GM18873 (cell line): ENCODE data around the gene INO80E.
"Not testable (repeated sequence)": the region's sequence is repeated elsewhere in the genome, so short reads cannot be mapped to it uniquely, and the experiment has no call there.

Source experiments
- ATAC-seq: cut with Tn5 transposase; IDR thresholded peaks from one replicate; pipeline ENCODE4 v1.9.1; 2021; ENCODE audit warnings: mild to moderate bottlenecking, moderate library complexity, moderate number of reproducible peaks; ENCODE audit not compliant: unreplicated experiment, low FRiP score

Gene INO80E, protein sequence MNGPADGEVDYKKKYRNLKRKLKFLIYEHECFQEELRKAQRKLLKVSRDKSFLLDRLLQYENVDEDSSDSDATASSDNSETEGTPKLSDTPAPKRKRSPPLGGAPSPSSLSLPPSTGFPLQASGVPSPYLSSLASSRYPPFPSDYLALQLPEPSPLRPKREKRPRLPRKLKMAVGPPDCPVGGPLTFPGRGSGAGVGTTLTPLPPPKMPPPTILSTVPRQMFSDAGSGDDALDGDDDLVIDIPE

DNA sequence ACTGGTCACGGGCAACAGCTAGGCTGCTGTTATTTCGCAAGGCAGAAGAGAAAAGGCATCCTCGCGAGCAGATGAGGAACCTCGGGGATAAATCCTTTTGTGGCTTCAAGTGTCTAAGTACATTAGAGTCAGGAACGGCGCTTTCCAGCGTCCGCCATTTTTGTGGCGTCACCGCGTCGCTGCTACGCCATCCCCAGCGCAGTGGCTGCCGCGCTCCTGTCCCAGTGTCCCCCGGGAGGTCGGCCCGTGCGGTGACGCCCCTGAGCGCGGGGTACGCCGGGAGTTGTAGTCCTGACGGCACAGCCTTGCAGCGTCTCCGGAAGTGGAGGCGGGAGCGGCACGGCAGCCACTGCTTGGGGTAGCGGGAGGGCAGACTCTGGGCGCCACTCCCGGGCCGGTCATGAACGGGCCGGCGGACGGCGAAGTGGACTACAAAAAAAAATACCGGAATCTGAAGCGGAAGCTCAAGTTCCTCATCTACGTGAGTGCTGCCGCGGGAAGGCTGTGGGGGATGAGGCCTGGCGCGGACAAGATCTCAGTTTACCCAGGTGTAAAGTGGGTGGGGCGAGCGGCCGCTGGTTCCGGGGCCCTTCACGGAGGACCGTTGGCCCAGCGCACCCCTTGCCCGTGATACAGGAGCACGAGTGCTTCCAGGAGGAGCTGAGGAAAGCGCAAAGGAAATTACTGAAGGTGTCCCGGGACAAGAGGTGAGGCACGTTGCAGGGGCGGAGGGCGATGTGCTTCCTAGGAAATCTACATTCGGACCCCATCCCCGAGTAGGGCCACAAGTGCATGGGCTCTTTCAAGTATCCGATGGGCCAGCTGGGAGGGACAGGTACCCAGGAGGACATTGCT lies at the start of gene INO80E:
Gene INO80E (plus strand): TSS at position 331 of the 855 bp plus-strand sequence. CDS start 70 bp downstream, at position 401.
- ATAC-seq = peak; percentile 77

DNA sequence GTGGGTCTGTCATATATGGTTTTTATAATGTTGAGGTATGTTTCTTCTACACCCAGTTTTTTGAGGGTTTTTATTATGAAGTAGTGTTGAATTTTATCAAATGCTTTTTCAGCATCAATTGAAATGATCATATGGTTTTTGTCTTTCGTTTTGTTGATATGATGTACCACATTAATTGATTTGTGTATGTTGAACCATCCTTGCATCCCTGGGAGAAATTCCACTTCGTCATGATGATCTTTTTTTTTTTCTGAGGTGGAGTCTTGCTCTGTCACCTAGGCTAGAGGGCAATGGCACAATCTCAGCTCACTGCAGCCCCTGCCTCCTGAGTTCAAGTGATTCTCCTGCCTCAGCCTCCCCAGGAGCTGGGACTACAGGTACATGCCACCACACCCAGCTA lies 48.1 kb upstream of the INO80E start:
- no peak for ATAC-seq

DNA sequence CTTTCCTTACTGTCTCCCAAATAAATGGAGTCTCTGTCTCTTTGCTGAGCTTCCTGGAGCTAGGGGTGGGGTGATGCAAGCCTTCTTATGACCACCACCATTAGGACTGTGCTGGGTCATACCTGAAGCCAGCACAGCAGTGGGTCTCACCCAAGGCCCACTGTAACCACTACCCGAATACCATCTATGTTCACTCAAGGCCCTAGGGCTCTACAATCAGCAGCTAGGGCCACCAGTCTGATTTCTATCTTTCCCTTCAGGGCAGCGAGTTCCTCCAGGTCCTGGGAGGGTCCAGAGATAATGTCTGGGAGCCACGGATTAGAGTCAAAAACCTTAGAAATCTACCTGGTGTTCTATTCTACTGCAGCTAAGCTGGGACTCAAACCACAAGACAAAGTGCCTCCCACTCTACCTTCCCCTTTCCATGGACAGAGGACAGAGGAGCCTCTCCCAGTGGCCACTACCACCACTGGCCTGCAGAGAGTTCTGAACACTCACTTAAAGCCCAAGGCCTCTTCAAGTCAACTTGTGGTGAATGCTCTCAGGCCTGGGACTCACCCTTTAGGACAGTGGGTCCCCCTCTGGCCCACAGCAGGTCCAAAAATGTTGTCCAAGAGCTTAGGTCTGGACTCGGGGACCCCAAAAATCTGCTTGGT lies 45.1 kb upstream of the INO80E start:
- ATAC-seq = no peak

DNA sequence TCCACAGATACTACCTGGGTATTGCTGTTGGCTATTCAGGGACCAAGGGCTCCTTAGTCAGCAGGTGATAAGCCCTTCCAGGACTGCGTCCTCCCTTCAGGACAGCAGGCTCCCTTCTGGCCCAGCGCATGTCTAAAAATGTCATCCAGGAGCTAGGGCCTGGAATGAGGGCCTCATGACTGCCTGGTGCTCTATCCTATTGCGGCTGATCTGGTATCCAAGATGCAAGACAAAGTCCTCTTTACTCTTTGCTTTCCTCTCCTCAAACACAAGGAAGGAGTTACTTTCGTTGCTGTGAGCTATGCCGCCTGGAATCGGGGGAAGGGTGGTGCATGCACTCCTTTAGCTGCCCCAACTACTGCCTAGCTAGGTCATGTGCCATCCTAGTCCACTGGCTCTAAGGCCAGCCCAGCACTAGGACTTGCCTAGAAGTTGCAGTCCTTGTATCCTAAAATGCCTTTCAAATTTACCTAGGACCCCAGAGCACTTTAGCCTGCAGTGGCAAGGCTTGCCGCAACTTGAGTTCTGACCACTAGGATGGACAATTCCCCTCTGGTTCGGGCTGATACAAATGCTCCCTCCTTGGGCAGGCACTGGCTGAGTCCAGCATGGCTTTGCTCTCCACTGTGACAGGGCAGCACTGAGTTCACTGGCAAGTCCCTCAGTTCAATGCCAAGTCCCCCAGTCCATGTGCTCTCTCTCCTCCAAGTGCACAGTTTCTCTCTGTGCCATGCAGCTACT lies 44.2 kb upstream of the INO80E start:
- no peak for ATAC-seq

DNA sequence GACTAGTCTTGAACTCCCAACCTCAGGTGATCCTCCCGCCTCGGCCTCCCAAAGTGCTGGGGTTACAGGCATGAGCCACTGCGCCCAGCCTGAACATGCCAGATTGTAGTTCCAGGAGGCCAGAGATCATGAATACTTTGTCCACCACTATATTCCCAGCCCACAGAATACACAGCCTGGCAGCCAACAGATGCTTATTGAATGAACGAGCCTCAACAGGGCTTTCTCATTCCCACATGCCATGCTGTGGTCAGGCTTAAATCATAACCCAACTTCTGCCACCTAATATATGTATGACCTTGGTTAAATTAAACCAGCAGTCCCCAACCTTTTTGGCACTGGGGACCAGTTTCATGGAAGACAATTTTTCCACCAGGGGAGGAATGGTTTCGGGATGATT lies 37.3 kb upstream of the INO80E start:
- ATAC-seq = no peak

DNA sequence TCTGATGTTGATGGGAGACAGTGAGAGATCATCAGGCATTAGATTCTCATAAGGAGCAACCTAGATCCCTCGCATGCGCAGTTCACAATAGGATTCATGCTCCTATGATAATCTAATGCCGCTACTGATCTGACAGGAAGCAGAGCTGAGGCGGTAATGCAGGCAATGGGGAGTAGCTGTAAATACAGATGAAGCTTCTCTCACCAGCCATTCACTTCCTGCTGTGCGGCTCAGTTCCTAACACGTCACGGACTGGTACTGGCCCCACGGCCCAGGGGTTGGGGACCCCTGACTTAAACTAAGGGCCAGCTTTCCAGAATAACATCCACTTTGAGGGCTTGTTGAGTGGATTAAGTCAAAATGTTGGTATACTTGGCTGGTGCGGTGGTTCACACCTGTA lies 36.7 kb upstream of the INO80E start:
- no peak for ATAC-seq

DNA sequence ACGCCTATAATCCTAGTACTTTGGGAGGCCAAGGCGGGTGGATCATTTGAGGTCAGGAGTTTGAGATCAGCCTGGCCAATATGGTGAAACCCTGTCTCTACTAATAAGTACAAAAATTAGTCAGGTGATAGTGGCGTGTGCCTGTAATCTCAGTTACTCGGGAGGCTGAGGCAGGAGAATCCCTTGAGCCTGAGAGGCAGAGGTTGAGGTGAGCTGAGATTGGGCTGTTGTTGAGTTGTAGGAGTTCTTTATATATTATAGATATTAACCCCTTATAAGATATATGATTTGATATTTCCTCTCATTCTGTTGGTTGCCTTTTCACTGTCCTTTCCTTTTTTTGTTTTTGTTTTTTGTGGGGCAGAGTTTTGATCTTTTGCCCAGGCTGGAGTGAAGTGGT lies 36.2 kb upstream of the INO80E start:
- ATAC-seq = not testable (repeated sequence)

DNA sequence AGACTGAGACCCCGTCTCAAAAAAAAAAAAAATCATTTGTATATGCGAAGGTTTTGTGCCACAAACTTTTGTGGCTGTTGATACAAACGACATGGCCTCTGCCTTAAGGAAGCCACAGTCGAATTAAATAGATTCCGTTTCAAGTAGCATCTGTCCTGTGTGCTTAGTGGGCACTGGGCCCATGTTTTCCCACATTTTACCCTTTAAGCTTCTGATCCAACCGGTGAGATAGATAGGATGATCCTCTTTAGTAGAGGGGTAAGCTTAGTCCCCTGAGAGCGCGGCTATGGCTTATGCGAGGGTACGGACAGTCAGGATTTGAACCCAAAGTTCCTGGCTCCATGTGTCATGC lies 34.9 kb upstream of the INO80E start:
- no peak for ATAC-seq

DNA sequence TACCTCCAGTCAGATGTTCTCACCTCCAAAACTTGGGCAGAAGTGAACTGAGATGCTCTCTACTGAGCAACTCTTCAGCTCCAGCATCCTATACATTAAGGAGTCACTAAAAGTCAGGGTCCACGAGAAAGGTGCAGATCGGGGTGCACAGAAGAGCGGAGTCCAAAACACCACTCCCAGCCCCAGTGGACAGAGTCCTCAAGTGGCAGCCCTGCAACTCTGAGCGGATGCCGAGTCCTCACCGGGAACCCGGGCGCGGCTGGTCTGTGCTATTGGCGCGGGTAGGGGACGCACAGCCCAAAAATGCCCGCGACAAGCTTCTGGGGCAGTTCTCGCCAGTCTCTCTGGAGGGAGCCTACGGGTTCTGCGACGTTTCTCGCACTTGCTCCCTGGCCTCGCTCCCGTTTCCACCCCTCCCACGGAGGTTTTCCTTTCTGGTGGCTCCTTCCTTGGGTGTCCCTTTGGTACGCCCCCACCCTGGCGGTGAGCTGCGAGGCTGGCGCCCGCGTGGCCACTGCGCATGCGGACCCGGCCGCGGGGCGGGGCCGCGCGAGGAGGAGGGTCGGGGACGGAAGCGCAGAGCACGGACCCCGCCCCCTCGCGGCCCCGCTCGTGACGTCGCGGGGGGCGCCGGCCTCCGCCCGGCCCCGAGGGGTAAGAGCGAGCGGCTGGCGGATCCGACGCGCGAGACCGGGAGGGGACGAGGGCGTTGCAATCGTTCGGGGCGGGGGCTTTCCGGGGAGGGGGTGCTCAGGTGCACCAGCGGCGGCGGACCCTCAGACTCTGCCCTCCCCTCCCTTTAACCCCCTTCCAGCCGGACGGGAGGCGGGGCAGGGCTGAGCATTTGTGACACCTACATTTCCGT lies 34.3 kb upstream of the INO80E start, which contains the start of gene TMEM219:
Gene TMEM219 (plus strand): TSS at position 601 of the 865 bp plus-strand sequence. CDS start 1,065 bp downstream, outside the sequence.
- ATAC-seq = no peak

DNA sequence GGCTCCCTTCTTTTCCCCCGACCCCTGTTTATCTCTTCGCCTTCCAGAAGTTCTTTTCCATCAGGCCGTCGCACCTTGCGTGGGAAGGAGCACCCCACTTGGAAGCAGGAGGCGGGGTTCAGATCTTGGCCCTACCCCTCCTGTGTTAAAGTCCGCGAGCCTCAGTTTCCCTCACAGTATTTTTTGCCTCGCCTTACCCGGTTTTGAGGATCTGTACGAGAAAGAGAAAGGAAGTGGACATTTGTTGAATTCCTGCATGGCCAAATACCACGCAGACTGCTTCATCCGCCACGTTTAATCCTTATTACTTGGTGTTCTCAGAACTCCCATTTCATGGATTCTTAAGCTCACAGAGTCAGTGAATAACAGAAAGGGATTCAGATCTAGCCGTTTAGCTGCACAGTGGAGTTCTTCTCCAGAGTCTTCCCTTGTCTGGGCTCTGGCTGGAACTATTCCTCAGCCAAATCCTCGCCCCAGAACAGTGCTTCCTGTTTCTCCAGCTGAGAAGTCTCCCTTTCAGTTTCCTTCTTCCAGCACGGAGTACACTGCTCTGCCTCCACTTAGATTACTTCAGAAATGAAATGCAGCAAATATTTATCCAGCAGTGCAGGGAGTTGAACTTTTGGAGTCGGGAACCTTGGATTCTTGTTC lies 33.6 kb upstream of the INO80E start:
- ATAC-seq = no peak

DNA sequence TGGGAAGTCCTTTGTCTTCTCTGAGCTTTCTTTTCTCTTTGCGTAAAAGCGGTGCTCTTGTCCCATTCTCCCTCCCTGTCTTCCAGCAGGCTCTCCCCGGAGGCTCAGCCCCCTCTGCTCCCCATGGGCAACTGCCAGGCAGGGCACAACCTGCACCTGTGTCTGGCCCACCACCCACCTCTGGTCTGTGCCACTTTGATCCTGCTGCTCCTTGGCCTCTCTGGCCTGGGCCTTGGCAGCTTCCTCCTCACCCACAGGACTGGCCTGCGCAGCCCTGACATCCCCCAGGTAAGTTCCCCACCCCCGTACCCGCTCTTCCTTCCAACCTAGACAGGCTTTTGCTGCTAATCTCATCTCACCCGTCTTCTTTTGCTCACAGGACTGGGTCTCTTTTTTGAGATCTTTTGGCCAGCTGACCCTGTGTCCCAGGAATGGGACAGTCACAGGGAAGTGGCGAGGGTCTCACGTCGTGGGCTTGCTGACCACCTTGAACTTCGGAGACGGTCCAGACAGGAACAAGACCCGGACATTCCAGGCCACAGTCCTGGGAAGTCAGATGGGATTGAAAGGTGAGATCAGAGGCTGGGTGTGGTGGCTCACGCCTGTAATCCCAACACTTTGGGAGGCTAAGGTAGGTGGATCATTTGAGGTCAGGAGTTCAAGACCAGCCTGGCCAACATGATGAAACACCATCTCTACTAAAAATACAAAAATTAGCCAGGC lies 32.9 kb upstream of the INO80E start:
- ATAC-seq = no peak

DNA sequence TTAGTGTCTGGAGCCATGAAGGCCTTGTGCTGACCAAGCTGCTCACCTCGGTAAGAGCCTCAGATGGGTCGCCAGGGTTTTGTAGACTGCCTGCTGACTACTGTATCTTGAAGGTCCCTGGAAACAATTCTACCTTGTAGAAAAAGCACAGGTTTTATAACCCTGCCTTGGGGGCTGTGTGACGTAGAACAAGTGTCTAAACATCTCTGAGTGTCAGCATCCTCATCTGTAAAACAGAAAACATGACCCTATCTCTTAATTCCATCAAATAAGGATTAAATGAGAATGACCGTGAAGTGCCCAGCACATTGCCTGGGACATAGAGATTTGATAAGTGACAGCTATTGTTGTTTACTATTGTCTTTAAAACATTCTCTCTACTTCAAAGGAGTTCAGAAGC lies 27.8 kb upstream of the INO80E start:
- no peak for ATAC-seq

DNA sequence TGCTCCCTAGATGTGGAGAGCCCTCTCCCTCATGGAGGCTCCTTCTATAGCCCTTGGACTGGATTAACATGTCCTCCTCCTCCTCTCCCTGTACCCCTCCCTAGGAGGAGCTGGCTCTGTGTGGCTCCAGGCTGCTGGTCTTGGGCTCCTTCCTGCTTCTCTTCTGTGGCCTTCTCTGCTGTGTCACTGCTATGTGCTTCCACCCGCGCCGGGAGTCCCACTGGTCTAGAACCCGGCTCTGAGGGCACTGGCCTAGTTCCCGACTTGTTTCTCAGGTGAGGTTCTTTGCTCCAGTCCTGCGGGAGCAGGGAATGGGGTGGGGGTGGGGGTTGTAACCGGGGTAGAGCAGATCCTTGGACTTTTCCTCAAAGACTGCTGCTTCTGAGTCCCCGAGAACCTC lies 24.7 kb upstream of the INO80E start:
- ATAC-seq = no peak

DNA sequence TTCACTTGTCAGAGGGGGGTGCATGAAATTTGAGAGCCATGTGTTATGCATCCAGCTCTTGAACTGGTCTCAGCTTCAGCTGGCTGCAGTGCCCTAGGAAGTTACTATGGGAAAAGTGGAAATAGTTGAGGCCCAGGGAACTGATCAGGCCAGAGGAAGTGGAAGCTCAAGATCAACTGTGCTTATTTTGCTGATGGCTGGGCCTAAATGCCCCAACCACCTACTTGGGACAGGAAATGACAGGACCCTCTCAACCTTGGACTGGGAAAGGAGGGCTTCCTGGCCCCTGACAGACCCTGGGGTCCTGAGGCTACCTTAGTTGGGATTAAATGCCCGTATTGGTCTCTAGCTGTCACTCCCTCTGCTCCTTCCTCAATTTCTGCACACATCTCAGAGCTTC lies 23.5 kb upstream of the INO80E start:
- ATAC-seq = no peak

DNA sequence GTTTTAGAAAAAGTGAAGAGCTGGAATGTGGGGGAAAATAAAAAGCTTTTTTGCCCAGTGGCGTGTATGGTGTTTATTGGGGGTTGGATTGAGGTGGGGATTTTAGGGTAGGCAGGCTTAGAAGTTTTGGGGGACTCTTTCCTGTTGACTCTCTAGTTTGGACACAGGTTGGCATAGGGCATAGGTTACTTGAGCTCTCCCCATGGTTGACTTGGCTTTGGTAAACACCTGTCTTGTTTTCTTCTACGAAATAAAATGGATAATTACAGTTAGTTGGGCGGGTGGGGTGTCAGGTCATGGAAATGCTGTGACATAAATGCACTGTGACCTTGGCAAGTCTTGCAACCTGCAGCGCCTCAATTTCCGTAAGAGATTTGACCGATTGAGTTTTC lies 23.1 kb upstream of the INO80E start:
- ATAC-seq = no peak

DNA sequence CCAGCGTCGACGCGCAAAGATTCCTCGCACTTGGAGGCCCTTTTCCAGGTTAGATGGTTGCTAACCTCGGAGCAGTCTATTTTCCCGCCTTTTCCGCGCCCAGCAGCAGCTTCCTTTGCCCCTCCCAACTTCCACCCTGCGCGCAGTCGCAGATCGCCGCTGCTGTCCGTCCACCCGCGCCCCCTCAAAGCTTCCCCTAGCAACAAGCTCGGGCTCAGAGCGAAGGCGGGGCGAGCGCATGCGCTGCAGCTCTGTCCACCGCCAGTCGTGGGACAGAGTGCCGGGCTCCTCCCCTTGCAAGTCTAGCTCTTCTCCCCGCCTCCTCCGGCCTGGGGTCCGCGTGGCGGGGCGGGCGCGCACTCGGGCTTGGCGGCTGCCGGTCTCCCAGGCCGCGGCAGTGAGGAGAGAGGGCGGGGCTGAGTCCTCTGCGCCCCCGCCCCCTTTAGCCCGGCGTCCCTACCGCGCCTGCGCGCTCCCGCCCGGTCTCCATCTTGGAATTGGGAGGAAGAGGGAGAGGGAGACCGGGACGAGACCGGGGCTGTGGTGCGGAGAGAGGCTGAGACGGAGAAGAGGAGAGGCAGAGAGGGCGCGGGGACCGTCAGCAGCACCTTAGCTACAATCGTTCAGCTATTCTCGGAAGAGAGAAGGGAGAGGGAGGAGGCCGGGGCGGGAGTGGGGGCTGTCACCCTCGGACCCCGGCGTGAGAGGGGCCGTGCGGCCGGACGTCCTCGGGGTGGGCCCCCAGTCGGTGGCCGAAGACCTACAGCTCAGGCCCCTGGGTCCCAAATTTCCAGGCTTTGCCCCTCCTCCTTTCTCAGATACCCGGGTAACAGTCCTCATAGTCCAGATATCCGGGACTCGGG lies 22.4 kb upstream of the INO80E start, which contains the start of gene TAOK2:
Gene TAOK2 (plus strand): TSS at position 485 of the 863 bp plus-strand sequence. CDS start 3,905 bp downstream, outside the sequence.
- peak; percentile 73 for ATAC-seq

DNA sequence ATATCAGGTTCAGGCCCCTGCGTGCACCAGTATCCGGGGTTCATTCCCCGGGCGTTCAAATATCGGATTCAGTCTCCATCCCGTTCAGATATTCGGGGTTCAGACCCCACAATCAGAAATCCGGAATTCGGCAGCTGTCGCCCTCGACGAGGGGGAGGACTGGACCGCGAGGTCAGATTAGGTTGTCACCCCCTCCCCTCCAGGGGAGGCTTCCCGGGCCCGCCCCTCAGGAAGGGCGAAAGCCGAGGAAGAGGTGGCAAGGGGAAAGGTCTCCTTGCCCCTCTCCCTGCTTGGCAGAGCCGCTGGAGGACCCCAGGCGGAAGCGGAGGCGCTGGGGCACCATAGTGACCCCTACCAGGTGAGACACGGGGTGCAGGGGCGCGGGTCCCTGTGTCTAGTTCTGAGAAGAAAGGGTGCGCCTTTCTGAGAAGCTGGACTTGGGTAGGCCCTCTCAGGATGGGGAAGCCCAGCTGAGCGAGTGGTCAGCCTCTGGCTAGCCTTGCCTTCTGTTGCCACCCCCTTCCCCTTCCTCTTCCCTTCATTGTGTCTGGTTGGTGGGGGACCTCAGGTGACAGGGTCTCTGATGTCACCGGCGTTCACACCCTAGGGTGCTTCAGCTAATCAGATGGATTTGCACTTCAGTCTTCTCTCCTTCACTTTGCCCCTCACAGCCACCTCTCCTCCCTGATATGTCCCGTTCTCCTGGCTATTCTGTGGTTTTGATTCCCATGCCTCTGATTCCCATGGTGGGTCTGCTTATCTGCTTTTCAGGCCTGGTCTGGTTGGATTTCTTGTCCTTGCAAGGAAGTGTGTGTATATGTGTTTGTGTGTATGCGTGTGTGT lies 21.5 kb upstream of the INO80E start:
- no peak for ATAC-seq
